Measurements from ENCODE around the gene POU6F2.
"Not testable (repeated sequence)": the region's sequence is repeated elsewhere in the genome, so short reads cannot be mapped to it uniquely, and the experiment has no call there.

Gene POU6F2

DNA sequence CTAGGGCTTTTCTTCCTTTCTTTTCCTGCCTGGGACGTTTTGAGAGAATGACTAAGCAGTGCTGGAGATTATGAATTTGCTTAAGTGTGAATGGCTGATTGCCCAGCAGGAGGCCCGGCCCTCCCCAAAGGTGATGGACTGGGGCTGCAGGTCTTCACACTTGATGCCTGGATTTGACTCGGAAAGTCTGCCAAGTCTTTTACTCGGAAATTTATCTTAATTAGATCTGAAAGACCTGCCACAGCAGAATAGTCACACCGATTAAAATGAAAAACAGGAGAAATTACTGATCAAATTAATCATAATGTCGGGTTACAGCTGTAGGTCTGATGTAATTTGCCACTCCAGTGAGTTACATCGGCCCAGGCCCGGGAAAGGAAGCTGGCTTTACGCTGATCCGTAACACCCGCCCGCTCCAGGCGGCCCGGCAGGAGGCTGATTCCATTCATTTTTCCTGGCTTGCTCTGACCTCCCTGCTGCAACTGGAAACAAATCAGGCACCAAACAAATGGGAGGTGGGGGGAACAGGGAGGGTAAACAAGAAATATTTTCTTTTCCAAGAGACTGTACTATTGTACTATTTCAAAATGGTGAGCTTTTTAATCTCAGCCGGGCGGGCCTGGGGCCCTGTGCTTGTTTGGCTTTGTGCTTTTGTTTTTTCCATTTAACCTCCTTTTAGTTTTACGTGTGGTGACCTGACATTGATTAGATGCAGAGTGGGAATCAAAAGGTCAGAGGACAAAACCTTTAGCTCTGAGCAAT is 376.1 kb downstream of the POU6F2 start:
- DNase-seq (ENCODE audit: low read depth, low spot score), result no peak

- no peak for DNase-seq (ENCODE audit: low read depth, low spot score)
These were observed 378.0 kb downstream of the POU6F2 start for GRCh38 chr7:39355664-39356063.

GRCh38 chr7:39356172-39356925 is 378.6 kb downstream of the POU6F2 start:
- no peak for DNase-seq (ENCODE audit: low read depth, low spot score)

GRCh38 chr7:39357648-39358047 is 379.9 kb downstream of the POU6F2 start:
- DNase-seq (ENCODE audit: low read depth, low spot score), result no peak

DNA sequence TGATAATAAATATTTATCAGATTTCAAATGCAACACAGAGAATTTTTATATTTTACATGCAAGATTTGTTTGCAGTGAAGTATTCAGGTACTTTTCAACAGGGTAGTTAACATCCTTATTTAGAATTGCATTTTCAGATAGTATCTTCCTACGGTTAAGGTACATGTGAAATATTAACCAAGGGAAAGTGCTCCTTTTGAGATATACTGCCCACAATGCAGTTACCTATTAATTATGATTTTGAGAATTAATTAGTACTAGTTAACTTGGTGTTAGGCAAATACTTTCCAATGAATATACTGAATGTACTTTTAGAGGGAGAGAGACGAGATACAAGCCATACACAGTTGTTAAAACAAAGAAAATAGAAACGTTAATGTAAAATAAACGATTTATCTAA is 382.3 kb downstream of the POU6F2 start:
- no peak for DNase-seq (ENCODE audit: low read depth, low spot score)

- no peak for DNase-seq (ENCODE audit: low read depth, low spot score)
These were observed 383.1 kb downstream of the POU6F2 start for GRCh38 chr7:39360766-39361165.

DNA sequence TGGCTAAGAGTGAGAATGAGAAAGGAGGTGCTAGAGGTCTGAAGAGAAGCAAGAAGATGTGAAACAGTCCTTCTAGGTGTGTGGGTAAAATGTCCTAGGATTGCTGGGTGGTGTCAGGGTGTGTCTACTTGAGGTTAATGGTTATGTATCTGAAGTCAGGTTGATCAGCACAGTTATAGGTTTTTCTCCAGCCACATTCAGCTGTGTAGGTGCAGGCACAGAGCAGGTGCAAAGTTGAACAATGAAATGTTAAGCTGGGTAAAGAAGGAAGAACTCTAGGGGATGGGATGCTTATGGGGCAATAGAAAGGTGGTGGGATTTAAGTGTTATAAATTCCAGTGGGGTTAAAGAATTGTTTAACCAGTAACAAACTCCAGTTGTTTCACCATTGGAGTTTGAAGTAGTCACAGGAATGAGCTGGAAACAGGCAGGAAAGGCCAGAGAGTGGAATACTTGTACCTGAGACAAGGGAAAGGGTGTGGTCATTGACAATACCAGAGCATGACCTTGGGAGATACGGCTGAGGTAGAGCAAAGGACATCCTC is 388.1 kb downstream of the POU6F2 start:
- DNase-seq (ENCODE audit: low read depth, low spot score), result no peak

DNA sequence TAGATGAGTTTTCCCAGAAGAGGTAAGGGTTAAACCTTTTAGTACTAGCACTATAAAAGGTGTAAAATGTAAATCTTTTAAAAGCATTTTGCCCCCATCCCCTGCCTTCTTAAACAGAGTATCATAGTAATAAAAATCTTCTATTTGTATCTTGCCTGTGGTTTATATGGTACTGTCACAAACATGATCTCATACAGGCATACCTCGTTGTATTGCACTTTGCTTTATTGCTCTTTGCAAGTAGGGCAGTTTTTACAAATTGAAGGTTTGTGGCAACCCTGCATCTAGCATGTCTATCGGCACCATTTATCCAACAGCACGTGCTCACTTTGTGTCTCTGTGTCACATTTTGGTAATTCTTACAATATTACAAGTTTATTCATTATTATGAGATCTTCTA is 389.7 kb downstream of the POU6F2 start:
- no peak for DNase-seq (ENCODE audit: low read depth, low spot score)

DNA sequence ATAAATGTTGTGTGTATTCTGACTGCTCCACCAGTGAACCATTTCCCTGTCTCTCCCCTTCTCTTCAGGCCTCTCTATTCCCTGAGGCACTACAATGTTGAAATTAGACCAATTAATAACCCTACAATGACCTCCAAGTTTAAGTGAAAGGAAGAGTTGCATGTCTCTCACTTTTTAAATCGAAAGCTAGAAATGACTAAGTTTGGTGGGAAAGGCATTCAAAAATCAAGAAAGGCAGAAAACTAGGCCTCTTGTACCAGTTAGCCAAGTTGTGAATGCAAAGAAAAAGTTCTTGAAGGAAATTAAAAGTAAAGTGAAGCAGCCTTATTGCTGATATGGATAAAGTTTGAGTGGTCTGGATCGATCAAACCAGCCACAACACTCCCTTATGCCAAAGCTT is 390.2 kb downstream of the POU6F2 start:
- no peak for DNase-seq (ENCODE audit: low read depth, low spot score)

DNA sequence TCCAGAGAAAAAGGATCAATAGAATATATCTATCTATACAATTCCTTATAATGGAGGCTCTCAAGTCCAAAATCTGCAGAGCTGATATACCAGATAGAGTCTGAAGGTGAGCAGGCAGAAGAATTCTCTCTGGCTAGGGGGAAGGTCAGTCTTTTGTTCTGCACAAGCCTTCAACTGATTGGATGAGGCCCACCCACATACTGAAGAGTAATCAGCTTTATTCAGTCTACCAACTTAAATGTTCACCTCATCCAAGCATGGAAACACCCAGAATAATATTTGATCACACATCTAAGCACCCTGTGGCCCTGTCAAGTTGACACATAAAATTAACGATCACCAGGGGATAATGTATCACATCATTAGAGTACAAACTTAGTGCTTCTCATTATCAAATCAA is 394.7 kb downstream of the POU6F2 start:
- no peak for DNase-seq (ENCODE audit: low read depth, low spot score)

DNA sequence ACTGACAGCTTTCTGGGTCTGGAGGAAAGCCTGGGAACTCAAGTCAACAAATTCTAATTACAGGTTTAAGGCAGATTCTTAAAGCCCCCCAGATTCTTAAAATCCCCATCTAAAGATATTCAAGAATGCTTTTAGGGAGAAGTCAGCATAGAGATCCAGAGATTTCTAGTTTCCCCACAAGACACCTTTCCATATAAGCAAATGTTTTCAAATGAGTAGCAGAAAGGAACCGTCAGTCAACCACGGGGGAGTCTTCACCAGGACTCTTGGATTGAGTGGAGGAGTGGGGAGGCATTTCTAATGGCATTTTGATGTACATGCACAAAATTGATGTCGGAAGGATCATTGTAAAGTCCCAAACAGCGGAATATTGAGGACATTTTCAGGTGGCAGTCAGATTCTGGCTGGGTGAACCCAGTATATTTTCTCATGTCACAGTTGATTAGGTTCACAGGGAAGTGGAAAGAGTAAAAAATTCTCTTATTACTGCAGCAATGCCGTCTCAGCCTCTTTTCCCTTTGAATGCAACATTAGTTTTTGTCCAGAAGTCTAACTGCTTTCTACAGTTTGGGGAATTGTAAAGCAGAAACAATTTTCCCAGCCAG is 396.8 kb downstream of the POU6F2 start:
- DNase-seq (ENCODE audit: low read depth, low spot score), result no peak

DNA sequence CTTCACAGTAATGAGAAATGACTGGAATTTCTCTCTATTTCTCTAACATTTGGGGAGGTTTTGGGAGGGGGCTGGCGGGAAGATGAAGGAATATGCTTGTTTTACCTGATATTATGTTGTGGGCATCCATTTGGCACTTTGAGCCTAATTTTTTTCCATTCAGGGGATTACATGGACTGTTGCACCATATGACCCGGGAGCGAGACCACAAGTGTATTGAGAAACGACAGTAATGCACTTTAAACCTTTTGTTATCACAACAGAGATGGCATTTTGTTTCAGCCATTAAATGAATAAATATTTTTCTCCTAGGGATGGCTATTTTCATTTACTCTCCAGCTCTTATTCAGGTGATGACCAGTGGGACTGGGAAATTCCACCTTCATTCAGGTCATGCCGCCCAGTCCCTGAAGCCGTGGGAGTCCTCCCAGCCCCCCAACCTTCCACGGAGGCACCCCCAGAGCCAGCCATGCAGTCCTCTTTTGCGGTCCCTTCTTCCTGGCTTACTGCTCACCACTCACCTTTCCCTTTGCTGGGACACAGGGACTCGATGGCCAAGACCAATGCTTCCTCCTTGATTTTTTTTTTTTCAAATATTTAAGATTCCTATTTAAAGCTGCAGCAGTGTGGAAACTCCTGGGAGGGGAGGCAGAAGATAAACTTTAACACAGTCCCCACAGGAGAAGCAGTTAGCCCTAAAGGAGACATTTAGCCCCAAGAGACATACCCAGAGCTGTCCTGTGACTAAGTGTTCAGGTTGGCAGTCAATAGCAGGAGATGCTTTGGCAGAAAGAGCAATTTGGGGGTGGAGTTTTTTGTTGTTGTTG is 397.6 kb downstream of the POU6F2 start:
- no peak for DNase-seq (ENCODE audit: low read depth, low spot score)

GRCh38 chr7:39375874-39376190 is 398.1 kb downstream of the POU6F2 start:
- DNase-seq (ENCODE audit: low read depth, low spot score), result no peak

DNA sequence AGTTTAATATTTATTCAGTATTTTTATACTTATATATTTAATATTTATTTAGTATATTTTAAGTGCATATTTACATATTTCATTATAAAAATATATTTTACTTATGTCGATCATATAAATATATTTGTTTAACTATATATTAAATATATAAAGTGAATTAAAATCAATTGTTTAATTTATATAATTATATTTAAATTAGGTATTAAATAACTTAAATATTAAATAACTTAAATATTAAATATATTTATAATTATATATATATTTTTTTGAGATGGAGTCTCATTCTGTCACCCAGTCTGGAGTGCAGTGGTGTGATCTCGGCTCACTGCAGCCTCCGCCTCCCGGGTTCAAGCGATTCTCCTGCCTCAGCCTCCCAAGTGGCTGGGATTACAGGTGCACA is 399.2 kb downstream of the POU6F2 start:
- DNase-seq (ENCODE audit: low read depth, low spot score), result not testable (repeated sequence)

GRCh38 chr7:39379416-39379815 is 401.7 kb downstream of the POU6F2 start:
- no peak for DNase-seq (ENCODE audit: low read depth, low spot score)

GRCh38 chr7:39383136-39383535 is 405.4 kb downstream of the POU6F2 start:
- no peak for DNase-seq (ENCODE audit: low read depth, low spot score)

DNA sequence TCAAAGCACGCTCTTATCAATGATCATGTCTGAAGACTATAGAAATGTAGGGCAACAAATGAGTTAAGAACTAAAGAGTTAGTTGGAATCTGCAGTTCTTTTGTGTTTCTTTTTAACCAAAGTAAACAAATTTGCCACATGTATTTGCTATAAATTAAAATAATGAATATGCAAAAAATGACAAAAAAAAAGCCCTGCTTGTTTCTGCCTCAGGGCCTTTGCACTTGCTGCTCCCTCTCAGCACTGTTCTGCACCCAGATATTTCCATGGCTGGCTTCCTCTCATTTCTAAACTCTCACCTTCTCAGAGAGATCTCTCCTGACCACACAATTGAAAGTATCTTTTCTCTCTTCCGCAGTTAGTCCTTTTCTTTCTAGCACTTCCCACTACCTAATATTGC is 406.7 kb downstream of the POU6F2 start:
- no peak for DNase-seq (ENCODE audit: low read depth, low spot score)

- DNase-seq (ENCODE audit: low read depth, low spot score), result no peak
These were observed 409.0 kb downstream of the POU6F2 start for GRCh38 chr7:39386718-39387117.

GRCh38 chr7:39392151-39392550 is 414.4 kb downstream of the POU6F2 start:
- DNase-seq (ENCODE audit: low read depth, low spot score), result no peak

- no peak for DNase-seq (ENCODE audit: low read depth, low spot score)
These were observed 416.5 kb downstream of the POU6F2 start for GRCh38 chr7:39394105-39394680.

- no peak for DNase-seq (ENCODE audit: low read depth, low spot score)
These were observed 421.7 kb downstream of the POU6F2 start for GRCh38 chr7:39399458-39399857.
